ENCODE results near the gene TTC31.

Gene TTC31

GRCh38 chr2:74499940-74500577 lies 17.2 kb downstream of the TTC31 start:
- no peak for DNase-seq
- intact Hi-C loops (cut with DNase I): no loop called here

DNA sequence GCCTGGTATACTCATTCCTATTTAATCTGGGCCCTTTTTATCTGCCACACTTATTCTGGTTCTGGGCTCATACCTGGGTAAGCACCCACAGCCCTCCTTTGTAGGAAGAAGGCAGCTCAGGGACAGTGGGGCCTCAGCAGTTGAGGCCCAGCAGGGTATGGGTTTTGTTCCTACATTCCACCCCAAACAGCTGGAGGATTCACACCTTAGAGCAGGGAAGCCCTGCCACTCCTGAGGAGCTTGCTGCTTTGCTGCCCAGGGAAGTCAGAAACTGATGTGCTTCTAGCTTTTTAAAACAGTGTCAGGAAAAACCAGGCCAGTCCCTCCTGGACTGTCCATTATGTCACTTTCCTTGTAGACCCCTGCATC lies 17.7 kb downstream of the TTC31 start:
- intact Hi-C loops (cut with DNase I): no loop called here
- no peak for DNase-seq

- DNase-seq: no peak
- intact Hi-C loops (cut with DNase I): no loop called here
Observed at GRCh38 chr2:74501335-74502071, 18.6 kb downstream of the TTC31 start.

- intact Hi-C loops (cut with DNase I): no loop called here
- no peak for DNase-seq
Observed at GRCh38 chr2:74502147-74502719, 19.4 kb downstream of the TTC31 start.

DNA sequence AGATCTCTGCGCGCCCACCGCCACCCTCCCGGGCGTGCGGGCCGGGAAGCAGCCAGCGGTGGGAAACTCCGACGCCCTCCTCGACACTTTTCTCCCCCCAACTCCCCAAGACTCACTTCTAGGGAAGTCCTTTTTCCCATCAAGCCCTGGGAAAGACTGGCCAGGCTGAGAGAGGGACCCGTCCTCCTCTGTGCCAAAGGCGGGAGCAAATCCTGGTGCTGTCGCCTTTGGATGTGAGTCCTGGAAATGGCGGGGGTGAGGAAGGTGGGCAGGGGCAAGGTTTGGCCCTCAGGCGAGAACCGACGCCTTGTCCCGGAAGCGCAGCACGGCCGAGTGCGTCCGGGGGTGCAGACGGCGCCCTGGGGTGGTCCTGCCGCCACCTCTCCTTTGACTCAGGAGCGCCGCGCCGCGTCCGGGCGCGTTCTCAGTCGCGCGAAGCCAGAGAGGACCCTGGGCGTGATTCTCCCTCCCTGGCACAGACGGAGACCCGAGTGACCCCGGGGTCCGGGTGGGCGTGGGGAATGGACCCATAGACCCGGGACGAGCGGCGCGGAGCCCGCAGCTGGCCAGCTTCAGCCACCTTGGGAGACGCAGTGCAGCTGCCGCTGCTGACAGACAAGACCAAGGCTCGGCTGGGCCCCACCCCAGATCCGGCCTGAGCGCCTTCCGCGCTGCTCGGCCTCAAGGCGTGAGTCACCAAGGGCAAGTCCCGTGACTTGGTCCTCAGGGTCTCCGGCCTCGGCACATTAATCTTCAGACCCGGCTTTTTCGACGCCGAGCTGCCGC lies 20.0 kb downstream of the TTC31 start:
- DNase-seq: peak in 4 of 42 donors; percentile 14 to 53 (median 36)
- intact Hi-C loops (cut with DNase I): no loop called here

- intact Hi-C loops (cut with DNase I): no loop called here
- no peak for DNase-seq
Observed at GRCh38 chr2:74503506-74504475, 20.9 kb downstream of the TTC31 start.

- DNase-seq: no peak
- intact Hi-C loops (cut with DNase I): no loop called here
Observed at GRCh38 chr2:74504591-74504990, 21.7 kb downstream of the TTC31 start.

GRCh38 chr2:74505448-74506246 lies 22.8 kb downstream of the TTC31 start:
- DNase-seq: no peak
- intact Hi-C loops (cut with DNase I): loop anchor here (2.0 kb wide), 1 partner anchor 23 kb away; the partner anchor contains the start of genes AUP1 and HTRA2

GRCh38 chr2:74507145-74507925 lies 24.5 kb downstream of the TTC31 start, which contains the start of gene PCGF1:
PCGF1 (minus strand) TSS chr2:74507695; CDS start chr2:74507668, 27 bp downstream.
- DNase-seq: peak; percentile 93 to 99 (median 98)
- intact Hi-C loops (cut with DNase I): loop anchor here (2.0 kb wide), 1 partner anchor 21 kb away; the partner anchor contains the start of genes AUP1 and HTRA2

DNA sequence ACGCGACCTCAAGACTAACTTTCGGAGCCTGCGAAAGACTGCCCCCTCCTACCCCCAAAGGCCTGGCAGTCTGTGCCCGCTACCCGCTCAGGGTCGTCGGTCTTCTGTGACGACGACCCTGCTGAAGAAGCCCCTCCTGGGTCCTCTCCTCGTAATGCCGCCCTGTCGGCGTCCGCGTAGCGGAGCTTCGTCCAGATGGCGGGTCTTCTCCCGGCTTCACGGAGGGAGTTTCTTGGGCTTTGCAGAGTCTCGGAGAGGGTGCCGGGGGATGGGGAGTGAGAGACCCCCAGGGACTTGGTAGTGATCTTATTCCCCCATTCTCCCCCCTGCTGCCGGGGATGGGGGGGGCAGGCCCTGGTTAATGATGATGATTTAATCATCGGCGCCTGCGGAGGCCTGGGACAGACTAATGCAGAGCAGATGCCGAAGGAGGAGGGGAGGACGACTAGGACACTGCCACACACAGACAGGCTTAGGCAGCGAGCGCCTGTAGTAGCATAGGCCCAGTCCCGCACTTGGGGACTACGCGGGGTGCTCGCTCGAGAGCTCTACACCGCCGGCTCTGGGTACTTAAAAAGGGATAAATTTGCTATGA lies 25.1 kb downstream of the TTC31 start:
- DNase-seq: peak in 36 of 42 donors; percentile 15 to 76 (median 48)

DNA sequence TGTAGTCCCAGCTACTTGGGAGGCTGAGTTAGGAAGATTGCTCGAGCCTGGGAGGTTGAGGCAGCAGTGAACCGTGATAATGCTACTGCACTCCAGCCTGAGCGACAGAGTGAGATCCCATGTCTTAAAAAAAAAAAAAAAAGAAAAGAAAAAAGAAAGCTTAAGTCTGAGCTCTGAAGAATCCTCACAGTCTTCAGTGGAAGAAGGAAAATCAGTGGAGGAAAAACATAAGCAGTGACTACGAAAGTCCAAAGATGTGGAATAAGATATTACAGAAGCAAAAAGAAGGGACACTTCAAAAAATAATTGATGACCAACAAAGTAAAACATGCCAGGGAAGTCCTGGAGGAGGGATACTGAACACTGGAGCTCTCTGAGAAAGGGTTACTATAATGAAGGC lies 27.4 kb downstream of the TTC31 start:
- DNase-seq: no peak
- intact Hi-C loops (cut with DNase I): no loop called here

More for the DNA sequence above, 25.1 kb downstream of the TTC31 start:
- intact Hi-C loops (cut with DNase I): loop anchor here (2.0 kb wide), 1 partner anchor 21 kb away; the partner anchor contains the start of genes AUP1 and HTRA2

DNA sequence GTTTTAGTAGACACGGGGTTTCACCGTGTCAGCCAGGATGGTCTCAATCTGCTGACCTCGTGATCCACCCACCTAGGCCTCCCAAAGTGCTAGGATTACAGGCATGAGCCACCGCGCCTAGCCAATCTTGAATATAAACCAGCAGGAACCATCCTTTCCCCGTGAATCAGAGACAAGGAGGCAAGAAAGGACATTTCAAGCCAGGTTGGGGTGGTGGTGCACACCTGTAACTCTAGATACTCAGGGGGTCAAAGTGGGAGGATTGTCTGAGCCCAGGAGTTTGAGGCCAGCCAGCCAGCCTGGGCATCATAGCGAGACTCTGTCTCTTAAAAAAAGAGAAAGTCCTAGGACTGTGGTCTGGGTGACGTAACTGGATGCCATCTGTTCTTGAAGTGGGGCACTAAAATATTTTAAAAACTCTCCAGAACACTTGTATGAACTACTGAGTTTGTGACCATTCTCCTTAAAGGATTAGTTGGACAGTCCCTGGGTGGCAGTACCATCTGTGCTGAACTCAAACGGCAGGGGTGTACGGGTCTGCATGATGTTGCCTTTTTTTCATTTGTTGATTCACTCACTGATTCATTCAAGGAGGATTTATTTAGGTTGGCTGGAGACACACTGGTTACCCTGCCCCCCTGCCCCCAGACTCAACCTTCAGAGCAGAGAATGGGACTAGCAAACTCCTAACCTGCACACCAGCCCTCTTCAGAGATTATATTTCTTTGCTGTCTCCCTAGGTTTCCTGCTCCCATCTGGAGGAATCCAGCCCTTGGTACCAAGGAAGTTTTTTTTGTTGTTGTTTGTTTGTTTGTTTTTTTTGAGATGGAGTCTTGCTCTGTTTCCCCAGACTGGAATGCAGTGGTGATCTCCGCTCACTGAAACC lies 28.5 kb downstream of the TTC31 start:
- intact Hi-C loops (cut with DNase I): no loop called here
- no peak for DNase-seq

- intact Hi-C loops (cut with DNase I): no loop called here
- no peak for DNase-seq
Observed at GRCh38 chr2:74512744-74513604, 30.1 kb downstream of the TTC31 start.

- intact Hi-C loops (cut with DNase I): no loop called here
- DNase-seq: no peak
Observed at GRCh38 chr2:74513605-74514367, 30.9 kb downstream of the TTC31 start.

Measured in head of caudate nucleus (tissue), 42 donors.